K562 (cell line): ENCODE data around the gene ACAP2. TPM values are rescaled to one million over a fixed set of nuclear protein-coding genes. Genes with fewer than 3 reads are reported as not detected.
A peak's percentile ranks its signal among the peaks of the same experiment; 100 is the strongest.

Experiments
- ATAC-seq: fragments of 200-7000 bp; cut with Tn5 transposase; 3 replicates; pipeline ENCODE4 v1.9.1; 2020; ENCODE audit warnings: moderate library complexity
- BruUV-seq: library from RNA; stranded (reverse); fragments of 400-500 nt; replicated peaks from 2 replicates; lab custom pipeline; 2021; lab: Mats Ljungman, UMichigan
- CTCF ChIA-PET: fragments of 300-600 bp; formaldehyde crosslinking; extraction: SDS; loops from one replicate; lab custom pipeline; 2021; ENCODE audit warnings: low intra/inter-chr PET ratio; lab: Yijun Ruan, JAX
- POLR2A ChIA-PET: fragments of 300-600, 350-650 bp; sonication (Branson Sonifier 250); formaldehyde crosslinking; extraction: SDS; loops from one replicate; lab custom pipeline; 2021; ENCODE audit warnings: antibody characterized with exemption, inconsistent platforms; lab: Yijun Ruan, JAX
- DNase-seq, 4 experiments: peaks; one replicate each; pipeline versions ENCODE4 v3.0.0 to v3.0.0-alpha.2; 2011 to 2018; ENCODE audit warnings: low spot score in 3 of 4, mixed read lengths in 3 of 4; ENCODE audit errors: extremely low read depth in 1 of 4
- FAIRE-seq: peaks from 2 replicates; lab custom pipeline; 2011; peaks lifted over from hg19 to GRCh38; lab: Jason Lieb, UNC
- H2AFZ ChIP-seq: 2 replicates; pipeline ENCODE4 v1.6.0; 2011; ENCODE audit warnings: low read depth, low read length, control low read depth, inconsistent platforms
- H3K27ac ChIP-seq: fragments of 200-600 bp; 3 replicates; pipeline ENCODE4 v1.8.0; 2011; ENCODE audit warnings: low read depth, mild to moderate bottlenecking, control low read depth, inconsistent platforms, low read length, moderate library complexity, mixed read lengths; ENCODE audit errors: extremely low read depth
- H3K27me3 ChIP-seq, 2 experiments: fragments of 300-600 bp in 1 of 2; 2 replicates in 1 of 2; 3 replicates in 1 of 2; pipeline versions ENCODE4 v1.6.0 to v1.8.0; 2011; ENCODE audit warnings: inconsistent platforms in 2 of 2, low read length in 2 of 2, mild to moderate bottlenecking in 1 of 2, mixed read lengths in 1 of 2, moderate library complexity in 1 of 2; ENCODE audit not compliant: control insufficient read depth in 2 of 2, insufficient read depth in 2 of 2
- H3K36me3 ChIP-seq: fragments of 300-600 bp; 3 replicates; pipeline ENCODE4 v1.8.0; 2011; ENCODE audit warnings: mild to moderate bottlenecking, low read length, inconsistent platforms; ENCODE audit not compliant: control insufficient read depth, insufficient read depth
- H3K4me1 ChIP-seq, 2 experiments: fragments of 200-600 bp in 1 of 2; replicated peaks in 1 of 2; 2 replicates in 1 of 2; 3 replicates in 1 of 2; pipeline versions ENCODE4 v1.5.1 to v1.8.0; 2011; ENCODE audit warnings: inconsistent platforms in 2 of 2, low read length in 2 of 2, mild to moderate bottlenecking in 1 of 2, mixed read lengths in 1 of 2, moderate library complexity in 1 of 2; ENCODE audit not compliant: control insufficient read depth in 2 of 2, insufficient read depth in 2 of 2
- H3K4me2 ChIP-seq: 2 replicates; pipeline ENCODE4 v1.6.1; 2011; ENCODE audit warnings: low read length, control low read depth, inconsistent platforms, mixed read lengths; ENCODE audit not compliant: insufficient read depth
- H3K4me3 ChIP-seq: fragments of 200-600 bp; sonication (generic), shearing (Covaris generic); 2 replicates; pipeline ENCODE4 v1.5.1; 2016; ENCODE audit warnings: control low read depth, inconsistent platforms
- H3K79me2 ChIP-seq: fragments of 200-600 bp; 3 replicates; pipeline ENCODE4 v1.8.0; 2011; ENCODE audit warnings: low read length, inconsistent platforms; ENCODE audit not compliant: control insufficient read depth, insufficient read depth
- H3K9ac ChIP-seq, 2 experiments: 2 replicates each; pipeline versions ENCODE4 v1.6.0 to v1.6.1; 2011; ENCODE audit warnings: low read depth in 2 of 2, low read length in 2 of 2, control low read depth in 1 of 2, inconsistent platforms in 1 of 2, mild to moderate bottlenecking in 1 of 2, mixed read lengths in 1 of 2; ENCODE audit not compliant: insufficient read depth in 1 of 2
- H3K9me1 ChIP-seq: one replicate; pipeline ENCODE4 v1.6.0; 2011; ENCODE audit warnings: inconsistent platforms, mild to moderate bottlenecking, low read length, moderate library complexity; ENCODE audit not compliant: control insufficient read depth, insufficient read depth
- H3K9me3 ChIP-seq: replicated peaks from 2 replicates; pipeline ENCODE4 v1.5.1; 2011; ENCODE audit warnings: low read depth, low read length, inconsistent platforms; ENCODE audit not compliant: control insufficient read depth, insufficient read depth
- H4K20me1 ChIP-seq: replicated peaks from 2 replicates; pipeline ENCODE4 v1.6.1; 2011; ENCODE audit warnings: low read length, inconsistent platforms, mixed read lengths; ENCODE audit not compliant: control insufficient read depth, insufficient read depth
- CBFA2T3 ChIP-seq: fragments of 450-650 bp; IDR thresholded peaks from 2 replicates; pipeline ENCODE4 v1.6.1; 2017
- FOXK1 ChIP-seq: sonication (generic); formaldehyde crosslinking; IDR thresholded peaks from 2 replicates; pipeline ENCODE4 v1.8.0; 2022; ENCODE audit warnings: missing genetic modification reagents, mild to moderate bottlenecking, borderline replicate concordance
- HINFP ChIP-seq: fragments of 450-650 bp; conservative IDR thresholded peaks from 2 replicates; pipeline ENCODE4 v1.6.1; 2016; ENCODE audit warnings: missing genetic modification characterization, low read depth, mild to moderate bottlenecking, control low read depth, missing compliant biosample characterization
- NR2C2 ChIP-seq, 2 experiments: fragments of 200-800 bp in 1 of 2; sonication (Bioruptor generic) in 1 of 2; sonication (generic) in 1 of 2; formaldehyde crosslinking in 1 of 2; IDR thresholded peaks; 2 replicates each; pipeline versions ENCODE4 v1.6.1 to v1.8.0; 2016 to 2022; ENCODE audit warnings: mild to moderate bottlenecking in 1 of 2, missing compliant biosample characterization in 1 of 2, missing genetic modification characterization in 1 of 2, missing genetic modification reagents in 1 of 2
- POLR3A ChIP-seq: IDR thresholded peaks from 2 replicates; pipeline ENCODE4 v1.6.1; 2011; ENCODE audit warnings: borderline replicate concordance, mild to moderate bottlenecking, moderate library complexity; ENCODE audit not compliant: insufficient read length, insufficient read depth; ENCODE audit errors: extremely low read depth
- TAF7 ChIP-seq: fragments of 450-650 bp; IDR thresholded peaks from 2 replicates; pipeline ENCODE4 v1.6.1; 2016; ENCODE audit warnings: missing genetic modification characterization, missing compliant biosample characterization
- THAP12 ChIP-seq: fragments of 250-450 bp; sonication (Bioruptor Pico); IDR thresholded peaks from 2 replicates; pipeline ENCODE4 v1.9.0; 2021; ENCODE audit warnings: mild to moderate bottlenecking, inconsistent platforms
- TRIM24 ChIP-seq, 2 experiments: fragments of 450-650 bp; IDR thresholded peaks; 2 replicates each; pipeline ENCODE4 v1.6.1; 2016
- USF1 ChIP-seq: sonication (generic); formaldehyde crosslinking; IDR thresholded peaks from 2 replicates; pipeline ENCODE4 v1.9.0; 2022; ENCODE audit warnings: mild to moderate bottlenecking, missing genetic modification reagents
- ZFP1 ChIP-seq: fragments of 450-650 bp; formaldehyde crosslinking; IDR thresholded peaks from 2 replicates; pipeline ENCODE4 v1.4.0; 2020; ENCODE audit warnings: mild to moderate bottlenecking, mixed read lengths
- ZNF395 ChIP-seq: fragments of 200-800 bp; sonication (Bioruptor generic); IDR thresholded peaks from 2 replicates; pipeline ENCODE4 v1.6.1; 2017; ENCODE audit warnings: missing genetic modification characterization, missing compliant biosample characterization
- WGBS: fragments of 100-300 bp; shearing (Covaris generic); methylation state at CpG from one replicate; pipeline ENCODE4 v1.1.6; 2016; ENCODE audit warnings: low coverage, mixed read lengths; ENCODE audit not compliant: insufficient coverage; ENCODE audit errors: missing lambda C conversion rate; 5-methylcytosine and 5-hydroxymethylcytosine counted together
- in situ Hi-C: fragments of 300-500 bp; cut with MboI; formaldehyde crosslinking; loops from 4 replicates; pipeline ENCODE4 v1.15.0; 2018; ENCODE audit warnings: inconsistent platforms, mixed read lengths
- intact Hi-C: fragments of 100-400 bp; cut with micrococcal nuclease; formaldehyde crosslinking; loops from 2 replicates; pipeline ENCODE4 v1.14.2; 2022
- polyA plus RNA-seq, 8 experiments: library from polyadenylated mRNA; depleted of rRNA in 4 of 8; stranded (reverse) in 5 of 8; unstranded in 3 of 8; fragments of >200 nt; fragmentation: Nextera tagmentation in 2 of 8; fragmentation: Illumina TruSeq in 1 of 8; extraction: Ambion mirVana in 2 of 8; extraction: Trizol in 1 of 8; gene quantifications; 2 replicates each; pipeline versions ENCODE4 v1.2.1 to v1.2.3, GENCODE V29; 2011 to 2014; ENCODE audit warnings: inconsistent platforms in 1 of 8, missing spikeins in 1 of 8
- total RNA-seq, 7 experiments: library from RNA; depleted of rRNA in 6 of 7; stranded (reverse); fragments of >200 nt in 6 of 7; fragmentation: Illumina TruSeq in 2 of 7; extraction: Trizol in 2 of 7; gene quantifications; 2 replicates each; pipeline versions ENCODE4 v1.2.1 to v1.2.3, GENCODE V29; 2011 to 2021; ENCODE audit warnings: low replicate concordance in 1 of 7

Gene ACAP2
- total and polyA plus RNA-seq, 9 of the 15 experiments (the other 6 are each of a cell fraction or from before 2014, with no cell fraction given) = 10.6 to 52.7 (median 34.4) TPM

- peak overlapping the region; percentile 64; the same call in 1 of the 2 replicates for H3K4me2 ChIP-seq
- H3K4me3 ChIP-seq = no peak overlapping the region
- no peaks in the 10 kb centered on the region for H3K9me1 ChIP-seq
- H2AFZ ChIP-seq = peak overlapping the region; percentile 75; the same call in 1 of the 2 replicates
- H3K79me2 ChIP-seq = peaks cover 26% of the 10 kb centered on the region
- no peak for FAIRE-seq
- peaks cover 12 to 46% of the 10 kb centered on the region in 2 experiments for H3K4me1 ChIP-seq
- H3K27me3 ChIP-seq = no peaks in the 10 kb centered on the region
- intact Hi-C loops (loop anchor here (1.0 to 5.0 kb wide), 2 partner anchors 141 to 255 kb away; no protein-coding TSS in a partner anchor), in situ Hi-C loops (no loop called here)
- H3K36me3 ChIP-seq = peaks cover 12% of the 10 kb centered on the region; the same call in 2 of the 3 replicates
- peak overlapping the region; percentile 79 to 91 for H3K9ac ChIP-seq
- POLR2A ChIA-PET = interaction anchor here (0.6 to 1.1 kb wide), 8 partner anchors 8 to 576 kb away, joined by 3 to 4 read pairs (median 3); no protein-coding TSS in a partner anchor
- DNase-seq = peak in 1 of 4 experiments; percentile 33
- no TSS peak for BruUV-seq
- WGBS = 82% methylated on average over 14 of the region's 14 CpGs
- ATAC-seq = peak; percentile 13
- peak overlapping the region; percentile 89 for H3K27ac ChIP-seq
- H4K20me1 ChIP-seq = no peaks in the 10 kb centered on the region
- TF ChIP-seq POLR3A (no peak), THAP12 (CRISPR knock-in tag) (no peak), ZFP1 (CRISPR knock-in tag) (no peak), CBFA2T3 (peak; percentile 2; the same call in 1 of the 2 replicates), FOXK1 (no peak), USF1 (CRISPR knock-in tag) (0 out of 2 replicates have a peak, but pooled peaks have one; percentile 17), ZNF395 (0 out of 2 replicates have a peak, but pooled peaks have one; percentile 5), TRIM24 (IDR thresholded peaks at IDR 0.05) (no peak), TAF7 (tag) (no peak), HINFP (tag) (no peak), NR2C2 (CRISPR knock-in tag; IDR thresholded peaks at IDR 0.05) (no peak), NR2C2 (tag; IDR thresholded peaks at IDR 0.05) (peak; percentile 1; the same call in 1 of the 2 replicates)
- CTCF ChIA-PET = no interaction called here
- no peaks in the 10 kb centered on the region for H3K9me3 ChIP-seq
These were observed 184.2 kb downstream of the ACAP2 start for GRCh38 chr3:195258449-195259153.
